ENCODE results near the gene ACOX2. TPM values are rescaled to one million over a fixed set of nuclear protein-coding genes. Genes with fewer than 3 reads are reported as not detected.

The ACOX2 gene
- total and polyA plus RNA-seq, 2 of the 13 experiments (the other 11 are each of a cell fraction or from before 2014, with no cell fraction given): 42.6 to 98.5 TPM

DNA sequence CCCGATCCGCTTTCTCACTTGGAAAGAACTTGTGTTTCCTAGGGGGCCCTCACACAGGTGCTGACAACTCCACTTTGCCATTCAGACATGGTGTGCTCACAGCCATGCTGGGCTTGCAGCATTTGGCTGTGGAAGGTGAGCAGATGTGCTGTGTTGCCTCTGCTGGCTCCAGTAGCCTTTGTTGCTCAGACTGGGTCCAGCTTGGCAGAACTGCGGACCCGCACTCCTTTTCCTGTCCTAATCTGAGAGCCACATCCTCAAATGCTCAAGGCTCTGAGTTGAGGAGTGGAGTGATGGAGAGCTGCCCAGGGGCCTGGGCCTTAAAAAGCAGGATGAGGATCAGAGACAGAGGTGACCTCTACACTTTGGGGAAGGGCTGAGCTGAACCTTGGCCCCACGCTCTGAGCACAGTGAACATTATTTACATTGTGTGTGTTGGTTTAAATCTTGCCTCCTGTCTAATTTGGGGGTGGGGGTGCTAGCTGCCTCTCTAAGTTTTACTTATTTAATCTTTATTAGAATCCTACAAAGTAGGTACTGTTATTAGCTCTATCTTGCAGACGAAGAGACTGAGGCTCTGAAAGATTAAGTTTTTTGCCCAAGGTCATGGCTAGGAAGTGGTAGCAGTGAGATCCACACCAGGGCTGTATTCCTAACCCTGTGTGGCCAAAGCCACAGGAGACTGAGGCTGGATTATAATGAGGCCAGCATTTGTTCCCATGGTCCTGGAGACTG lies 17.2 kb downstream of the ACOX2 start (continued):
- TF ChIP-seq ISX (CRISPR knock-in tag; conservative IDR thresholded peaks at IDR 0.05) (no peak), ZNF432 (CRISPR knock-in tag; IDR thresholded peaks at IDR 0.05; ENCODE audit: borderline replicate concordance) (no peak), LRRFIP1 (CRISPR knock-in tag; conservative IDR thresholded peaks at IDR 0.05) (no peak), ZNF225 (CRISPR knock-in tag; IDR thresholded peaks at IDR 0.05) (no peak), GRHL1 (CRISPR knock-in tag; conservative IDR thresholded peaks at IDR 0.05) (no peak), ZNF567 (CRISPR knock-in tag; IDR thresholded peaks at IDR 0.05; ENCODE audit: borderline replicate concordance) (no peak), TEAD3 (CRISPR knock-in tag; optimal IDR thresholded peaks at IDR 0.05; ENCODE audit: borderline replicate concordance) (peak; percentile 29), ZNF766 (CRISPR knock-in tag; IDR thresholded peaks at IDR 0.05; ENCODE audit: borderline replicate concordance) (no peak), CHD4 (IDR thresholded peaks at IDR 0.05; ENCODE audit: borderline replicate concordance, low read length) (no peak), XRCC5 (optimal IDR thresholded peaks at IDR 0.05; ENCODE audit: low read length) (peak; percentile 58), IKZF1 (IDR thresholded peaks at IDR 0.05) (no peak), PHF21A (CRISPR knock-in tag; IDR thresholded peaks at IDR 0.05) (peak; percentile 75), ZZZ3 (CRISPR knock-in tag; IDR thresholded peaks at IDR 0.05; ENCODE audit: borderline replicate concordance) (no peak), ZNF615 (CRISPR knock-in tag; IDR thresholded peaks at IDR 0.05; ENCODE audit: borderline replicate concordance) (no peak), EZH2 (conservative IDR thresholded peaks at IDR 0.05; ENCODE audit: low read depth, low read length) (no peak), ZNF251 (CRISPR knock-in tag; IDR thresholded peaks at IDR 0.05) (no peak), SKI (IDR thresholded peaks at IDR 0.05; ENCODE audit: partially characterized antibody) (no peak)
- TF ChIP-seq, protein P1, sequence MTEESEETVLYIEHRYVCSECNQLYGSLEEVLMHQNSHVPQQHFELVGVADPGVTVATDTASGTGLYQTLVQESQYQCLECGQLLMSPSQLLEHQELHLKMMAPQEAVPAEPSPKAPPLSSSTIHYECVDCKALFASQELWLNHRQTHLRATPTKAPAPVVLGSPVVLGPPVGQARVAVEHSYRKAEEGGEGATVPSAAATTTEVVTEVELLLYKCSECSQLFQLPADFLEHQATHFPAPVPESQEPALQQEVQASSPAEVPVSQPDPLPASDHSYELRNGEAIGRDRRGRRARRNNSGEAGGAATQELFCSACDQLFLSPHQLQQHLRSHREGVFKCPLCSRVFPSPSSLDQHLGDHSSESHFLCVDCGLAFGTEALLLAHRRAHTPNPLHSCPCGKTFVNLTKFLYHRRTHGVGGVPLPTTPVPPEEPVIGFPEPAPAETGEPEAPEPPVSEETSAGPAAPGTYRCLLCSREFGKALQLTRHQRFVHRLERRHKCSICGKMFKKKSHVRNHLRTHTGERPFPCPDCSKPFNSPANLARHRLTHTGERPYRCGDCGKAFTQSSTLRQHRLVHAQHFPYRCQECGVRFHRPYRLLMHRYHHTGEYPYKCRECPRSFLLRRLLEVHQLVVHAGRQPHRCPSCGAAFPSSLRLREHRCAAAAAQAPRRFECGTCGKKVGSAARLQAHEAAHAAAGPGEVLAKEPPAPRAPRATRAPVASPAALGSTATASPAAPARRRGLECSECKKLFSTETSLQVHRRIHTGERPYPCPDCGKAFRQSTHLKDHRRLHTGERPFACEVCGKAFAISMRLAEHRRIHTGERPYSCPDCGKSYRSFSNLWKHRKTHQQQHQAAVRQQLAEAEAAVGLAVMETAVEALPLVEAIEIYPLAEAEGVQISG (CRISPR knock-in tag; IDR thresholded peaks at IDR 0.05): peak; percentile 76
- TF ChIP-seq, protein P2, sequence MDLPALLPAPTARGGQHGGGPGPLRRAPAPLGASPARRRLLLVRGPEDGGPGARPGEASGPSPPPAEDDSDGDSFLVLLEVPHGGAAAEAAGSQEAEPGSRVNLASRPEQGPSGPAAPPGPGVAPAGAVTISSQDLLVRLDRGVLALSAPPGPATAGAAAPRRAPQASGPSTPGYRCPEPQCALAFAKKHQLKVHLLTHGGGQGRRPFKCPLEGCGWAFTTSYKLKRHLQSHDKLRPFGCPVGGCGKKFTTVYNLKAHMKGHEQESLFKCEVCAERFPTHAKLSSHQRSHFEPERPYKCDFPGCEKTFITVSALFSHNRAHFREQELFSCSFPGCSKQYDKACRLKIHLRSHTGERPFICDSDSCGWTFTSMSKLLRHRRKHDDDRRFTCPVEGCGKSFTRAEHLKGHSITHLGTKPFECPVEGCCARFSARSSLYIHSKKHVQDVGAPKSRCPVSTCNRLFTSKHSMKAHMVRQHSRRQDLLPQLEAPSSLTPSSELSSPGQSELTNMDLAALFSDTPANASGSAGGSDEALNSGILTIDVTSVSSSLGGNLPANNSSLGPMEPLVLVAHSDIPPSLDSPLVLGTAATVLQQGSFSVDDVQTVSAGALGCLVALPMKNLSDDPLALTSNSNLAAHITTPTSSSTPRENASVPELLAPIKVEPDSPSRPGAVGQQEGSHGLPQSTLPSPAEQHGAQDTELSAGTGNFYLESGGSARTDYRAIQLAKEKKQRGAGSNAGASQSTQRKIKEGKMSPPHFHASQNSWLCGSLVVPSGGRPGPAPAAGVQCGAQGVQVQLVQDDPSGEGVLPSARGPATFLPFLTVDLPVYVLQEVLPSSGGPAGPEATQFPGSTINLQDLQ (CRISPR knock-in tag; IDR thresholded peaks at IDR 0.05): 0 out of 2 replicates have a peak, but pooled peaks have one; percentile 59
- TF ChIP-seq, protein P3, sequence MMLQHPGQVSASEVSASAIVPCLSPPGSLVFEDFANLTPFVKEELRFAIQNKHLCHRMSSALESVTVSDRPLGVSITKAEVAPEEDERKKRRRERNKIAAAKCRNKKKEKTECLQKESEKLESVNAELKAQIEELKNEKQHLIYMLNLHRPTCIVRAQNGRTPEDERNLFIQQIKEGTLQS (CRISPR knock-in tag; IDR thresholded peaks at IDR 0.05): no peak
